Transverse colon (tissue), 4 donors: ENCODE results near the gene PI4KA.

Experiments
- POLR2A ChIP-seq: fragments of 450-650 bp; IDR thresholded peaks from one replicate; pipeline ENCODE4 v1.6.1; 2016; ENCODE audit warnings: antibody characterized with exemption, mild to moderate bottlenecking, moderate library complexity
- POLR2AphosphoS5 ChIP-seq, 3 donors: sonication (generic); formaldehyde crosslinking; IDR thresholded peaks; one replicate each; pipeline ENCODE4 v1.6.1; 2016; ENCODE audit warnings: antibody characterized with exemption in 3 of 3
- TF ChIP-seq, protein P1 (sequence below), 5 experiments: fragments of 200-600 bp in 3 of 5; fragments of 450-650 bp in 2 of 5; sonication (generic) in 3 of 5; IDR thresholded peaks; 1 replicate in 2 of 5; 2 replicates in 3 of 5; pipeline ENCODE4 v1.5.1; 2016 to 2017; ENCODE audit warnings: antibody characterized with exemption in 5 of 5, inconsistent platforms in 3 of 5, mild to moderate bottlenecking in 2 of 5, moderate library complexity in 1 of 5

DNA sequence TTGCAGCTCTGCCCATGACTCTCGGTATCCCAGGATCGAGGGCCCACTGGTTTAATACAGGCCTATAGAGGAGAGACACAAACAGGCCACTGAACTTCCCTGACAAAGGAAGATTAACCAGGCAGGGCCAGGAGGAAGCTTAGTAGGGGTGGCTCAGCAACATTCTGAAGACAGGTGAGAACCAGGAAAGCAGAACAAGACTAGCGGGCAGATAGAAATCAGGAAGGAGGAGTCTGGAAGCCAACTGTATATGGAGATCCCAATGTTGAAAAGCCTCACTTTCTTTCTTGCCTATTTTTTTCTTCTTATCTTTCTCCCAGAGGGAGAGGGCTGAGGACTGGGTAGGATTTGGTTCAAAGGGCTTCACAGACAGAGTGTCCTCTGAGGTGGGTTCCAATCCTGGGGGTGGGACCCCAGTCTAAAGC, 5.4 kb downstream of the PI4KA start:
- TF ChIP-seq, protein P1, sequence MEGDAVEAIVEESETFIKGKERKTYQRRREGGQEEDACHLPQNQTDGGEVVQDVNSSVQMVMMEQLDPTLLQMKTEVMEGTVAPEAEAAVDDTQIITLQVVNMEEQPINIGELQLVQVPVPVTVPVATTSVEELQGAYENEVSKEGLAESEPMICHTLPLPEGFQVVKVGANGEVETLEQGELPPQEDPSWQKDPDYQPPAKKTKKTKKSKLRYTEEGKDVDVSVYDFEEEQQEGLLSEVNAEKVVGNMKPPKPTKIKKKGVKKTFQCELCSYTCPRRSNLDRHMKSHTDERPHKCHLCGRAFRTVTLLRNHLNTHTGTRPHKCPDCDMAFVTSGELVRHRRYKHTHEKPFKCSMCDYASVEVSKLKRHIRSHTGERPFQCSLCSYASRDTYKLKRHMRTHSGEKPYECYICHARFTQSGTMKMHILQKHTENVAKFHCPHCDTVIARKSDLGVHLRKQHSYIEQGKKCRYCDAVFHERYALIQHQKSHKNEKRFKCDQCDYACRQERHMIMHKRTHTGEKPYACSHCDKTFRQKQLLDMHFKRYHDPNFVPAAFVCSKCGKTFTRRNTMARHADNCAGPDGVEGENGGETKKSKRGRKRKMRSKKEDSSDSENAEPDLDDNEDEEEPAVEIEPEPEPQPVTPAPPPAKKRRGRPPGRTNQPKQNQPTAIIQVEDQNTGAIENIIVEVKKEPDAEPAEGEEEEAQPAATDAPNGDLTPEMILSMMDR (IDR thresholded peaks at IDR 0.05): no peak
- TF ChIP-seq POLR2A (no peak), POLR2AphosphoS5 (IDR thresholded peaks at IDR 0.05) (no peak)
